ENCODE measurements around the gene TTC33.

TTC33 gene

GRCh38 chr5:40495237-40495635 is 260.5 kb downstream of the TTC33 start:
- Histone ChIP-seq H3K4me2 (ENCODE audit: low read depth, low read length, poor library complexity, severe bottlenecking) (no peak overlapping the region), H2AFZ (ENCODE audit: low read depth, low read length, severe bottlenecking) (no peak overlapping the region), H3K4me3 (ENCODE audit: insufficient read depth, low read length, poor library complexity, severe bottlenecking) (no peak overlapping the region), H3K9me3 (ENCODE audit: insufficient read depth, low read length) (no peaks in the 10 kb centered on the region), H4K20me1 (ENCODE audit: low read depth, low read length) (no peaks in the 10 kb centered on the region), H3K27ac (ENCODE audit: low read depth, low read length) (no peak overlapping the region), H3K36me3 (ENCODE audit: low read length) (no peaks in the 10 kb centered on the region), H3K9ac (ENCODE audit: low read length) (no peak overlapping the region), H3K27me3 (ENCODE audit: low read length) (no peaks in the 10 kb centered on the region), H3K9me2 (replicated peaks; ENCODE audit: insufficient read depth, low read length) (no peaks in the 10 kb centered on the region), H3F3A (ENCODE audit: insufficient read depth) (no peaks in the 10 kb centered on the region), H3K79me2 (ENCODE audit: insufficient read depth, low read length) (no peaks in the 10 kb centered on the region)
- TF ChIP-seq CTCF (IDR thresholded peaks at IDR 0.05; ENCODE audit: insufficient read depth, low read length, poor library complexity, severe bottlenecking) (no peak), EZH2phosphoT487 (conservative IDR thresholded peaks at IDR 0.05; ENCODE audit: low read length) (no peak)

GRCh38 chr5:40494631-40495236 is 261.0 kb downstream of the TTC33 start:
- H3K4me2 ChIP-seq (ENCODE audit: low read depth, low read length, poor library complexity, severe bottlenecking), result no peak overlapping the region

GRCh38 chr5:40492056-40492455 is 263.7 kb downstream of the TTC33 start:
- H3K79me2 ChIP-seq (ENCODE audit: insufficient read depth, low read length), result no peaks in the 10 kb centered on the region
- H3K36me3 ChIP-seq (ENCODE audit: low read length), result no peaks in the 10 kb centered on the region
- H3K27ac ChIP-seq (ENCODE audit: low read depth, low read length), result no peak overlapping the region
- no peaks in the 10 kb centered on the region for H3K27me3 ChIP-seq (ENCODE audit: low read length)
- H3K4me3 ChIP-seq (ENCODE audit: insufficient read depth, low read length, poor library complexity, severe bottlenecking), result no peak overlapping the region
- H3K9ac ChIP-seq (ENCODE audit: low read length), result no peak overlapping the region
- H2AFZ ChIP-seq (ENCODE audit: low read depth, low read length, severe bottlenecking), result no peak overlapping the region
- TF ChIP-seq EZH2phosphoT487 (conservative IDR thresholded peaks at IDR 0.05; ENCODE audit: low read length) (no peak), CTCF (IDR thresholded peaks at IDR 0.05; ENCODE audit: insufficient read depth, low read length, poor library complexity, severe bottlenecking) (no peak)
- no peaks in the 10 kb centered on the region for H3K9me3 ChIP-seq (ENCODE audit: insufficient read depth, low read length)
- no peaks in the 10 kb centered on the region for H3F3A ChIP-seq (ENCODE audit: insufficient read depth)
- no peaks in the 10 kb centered on the region for H3K9me2 ChIP-seq (replicated peaks; ENCODE audit: insufficient read depth, low read length)
- H4K20me1 ChIP-seq (ENCODE audit: low read depth, low read length), result no peaks in the 10 kb centered on the region
- no peak overlapping the region for H3K4me2 ChIP-seq (ENCODE audit: low read depth, low read length, poor library complexity, severe bottlenecking)

More at GRCh38 chr5:40494631-40495236, 261.0 kb downstream of the TTC33 start:
- Histone ChIP-seq H3K9me2 (replicated peaks; ENCODE audit: insufficient read depth, low read length) (no peaks in the 10 kb centered on the region), H3K27ac (ENCODE audit: low read depth, low read length) (no peak overlapping the region), H3F3A (ENCODE audit: insufficient read depth) (no peaks in the 10 kb centered on the region), H3K79me2 (ENCODE audit: insufficient read depth, low read length) (no peaks in the 10 kb centered on the region), H4K20me1 (ENCODE audit: low read depth, low read length) (no peaks in the 10 kb centered on the region), H2AFZ (ENCODE audit: low read depth, low read length, severe bottlenecking) (no peak overlapping the region), H3K36me3 (ENCODE audit: low read length) (no peaks in the 10 kb centered on the region), H3K9me3 (ENCODE audit: insufficient read depth, low read length) (no peaks in the 10 kb centered on the region), H3K4me3 (ENCODE audit: insufficient read depth, low read length, poor library complexity, severe bottlenecking) (no peak overlapping the region), H3K27me3 (ENCODE audit: low read length) (no peaks in the 10 kb centered on the region), H3K9ac (ENCODE audit: low read length) (no peak overlapping the region)
- TF ChIP-seq EZH2phosphoT487 (conservative IDR thresholded peaks at IDR 0.05; ENCODE audit: low read length), result no peak
- no peak for TF ChIP-seq CTCF (IDR thresholded peaks at IDR 0.05; ENCODE audit: insufficient read depth, low read length, poor library complexity, severe bottlenecking)

Measured in SU-DHL-6 (cell line).